HepG2 (cell line): ENCODE results near the gene LENEP. TPM values are rescaled to one million over a fixed set of nuclear protein-coding genes. Genes with fewer than 3 reads are reported as not detected.

ENCODE experiments used
- ATF5 ChIP-seq: sonication (generic); formaldehyde crosslinking; IDR thresholded peaks from 2 replicates; pipeline ENCODE4 v1.4.0; 2020; ENCODE audit warnings: mild to moderate bottlenecking, low read depth, missing genetic modification reagents
- EHMT2 ChIP-seq: fragments of 200-600 bp; sonication (generic); IDR thresholded peaks from 2 replicates; pipeline ENCODE4 v1.7.0; 2017; ENCODE audit warnings: antibody characterized with exemption, low read depth, low read length, borderline replicate concordance
- FOXK2 ChIP-seq: fragments of 450-650 bp; IDR thresholded peaks from 2 replicates; pipeline ENCODE4 v1.6.1; 2016
- HNRNPLL ChIP-seq: fragments of 200-400 bp; formaldehyde crosslinking; IDR thresholded peaks from 2 replicates; pipeline ENCODE4 v1.6.1; 2017; ENCODE audit warnings: mild to moderate bottlenecking, low read depth, low read length; ENCODE audit not compliant: poor library complexity, severe bottlenecking
- HOMEZ ChIP-seq: IDR thresholded peaks from 2 replicates; pipeline ENCODE4 v1.6.1; 2016; ENCODE audit warnings: low read depth
- JARID2 ChIP-seq: sonication (generic); formaldehyde crosslinking; IDR thresholded peaks from 2 replicates; pipeline ENCODE4 v1.8.1; 2023; ENCODE audit warnings: missing genetic modification reagents, inconsistent platforms; ENCODE audit not compliant: insufficient replicate concordance
- KAT8 ChIP-seq: IDR thresholded peaks from 2 replicates; pipeline ENCODE4 v1.6.1; 2016; ENCODE audit warnings: missing genetic modification reagents, missing compliant biosample characterization
- KDM6A ChIP-seq: IDR thresholded peaks from 2 replicates; pipeline ENCODE4 v1.6.1; 2016; ENCODE audit warnings: low read depth
- PCBP2 ChIP-seq: fragments of 200-400 bp; formaldehyde crosslinking; optimal IDR thresholded peaks from 2 replicates; pipeline ENCODE3; 2018; ENCODE audit warnings: low read length, low read depth; ENCODE audit not compliant: poor library complexity, severe bottlenecking
- PRDM10 ChIP-seq: sonication (generic); formaldehyde crosslinking; IDR thresholded peaks from 2 replicates; pipeline ENCODE4 v1.4.0; 2020; ENCODE audit warnings: low read depth, missing genetic modification reagents
- SSRP1 ChIP-seq: IDR thresholded peaks from 2 replicates; pipeline ENCODE4 v1.6.1; 2016; ENCODE audit warnings: control low read depth
- ZBTB33 ChIP-seq: sonication (generic); formaldehyde crosslinking; IDR thresholded peaks from 2 replicates; pipeline ENCODE4 v1.4.0; 2020; ENCODE audit warnings: missing genetic modification reagents
- ZFYVE20 ChIP-seq: sonication (generic); formaldehyde crosslinking; IDR thresholded peaks from 2 replicates; pipeline ENCODE4 v1.8.0; 2023; ENCODE audit warnings: low read depth, mild to moderate bottlenecking, moderate library complexity, missing genetic modification reagents, borderline replicate concordance
- ZNF253 ChIP-seq: sonication (generic); formaldehyde crosslinking; IDR thresholded peaks from 2 replicates; pipeline ENCODE4 v1.8.0; 2022; ENCODE audit warnings: mild to moderate bottlenecking, missing genetic modification reagents, borderline replicate concordance
- ZNF451 ChIP-seq: sonication (generic); formaldehyde crosslinking; IDR thresholded peaks from 2 replicates; pipeline ENCODE4 v1.5.0; 2020; ENCODE audit warnings: mild to moderate bottlenecking, missing genetic modification reagents
- ZNF484 ChIP-seq: sonication (generic); formaldehyde crosslinking; IDR thresholded peaks from 2 replicates; pipeline ENCODE4 v1.5.1; 2020; ENCODE audit warnings: mild to moderate bottlenecking, low read depth, missing genetic modification reagents, borderline replicate concordance
- ZNF713 ChIP-seq: sonication (generic); formaldehyde crosslinking; IDR thresholded peaks from 2 replicates; pipeline ENCODE4 v1.4.0; 2020; ENCODE audit warnings: mild to moderate bottlenecking, missing genetic modification reagents
- ZNF720 ChIP-seq: sonication (generic); formaldehyde crosslinking; IDR thresholded peaks from 2 replicates; pipeline ENCODE4 v1.4.0; 2020; ENCODE audit warnings: missing genetic modification reagents
- ZNF784 ChIP-seq: sonication (generic); formaldehyde crosslinking; IDR thresholded peaks from 2 replicates; pipeline ENCODE4 v1.5.1; 2020; ENCODE audit warnings: missing genetic modification reagents, mild to moderate bottlenecking, borderline replicate concordance
- ZZZ3 ChIP-seq: sonication (generic); formaldehyde crosslinking; IDR thresholded peaks from 2 replicates; pipeline ENCODE4 v1.4.0; 2020; ENCODE audit warnings: missing genetic modification reagents, mild to moderate bottlenecking, borderline replicate concordance
- polyA plus RNA-seq, 8 experiments: library from polyadenylated mRNA; depleted of rRNA in 3 of 8; stranded (reverse) in 7 of 8; unstranded in 1 of 8; fragments of >200 nt; fragmentation: Illumina TruSeq in 4 of 8; extraction: Trizol in 4 of 8; gene quantifications; 2 replicates each; pipeline versions ENCODE4 v1.2.1 to v1.2.3, GENCODE V29; 2011 to 2016; ENCODE audit warnings: low read depth in 4 of 8, missing spikeins in 1 of 8, mixed read lengths in 1 of 8; ENCODE audit not compliant: insufficient read depth in 1 of 8
- total RNA-seq, 5 experiments: library from RNA; depleted of rRNA; stranded (reverse); fragments of >200 nt; fragmentation: Illumina TruSeq; extraction: Trizol; gene quantifications; 2 replicates each; pipeline ENCODE4 v1.2.3, GENCODE V29; 2016; ENCODE audit warnings: low read depth in 1 of 5

LENEP gene
- total and polyA plus RNA-seq, 2 of the 13 experiments (the other 11 are each of a cell fraction or from before 2014, with no cell fraction given): 0.29 TPM; not detected in 1

GRCh38 chr1:154970631-154971340 lies 22.6 kb upstream of the LENEP start, which contains the start of gene SHC1 (continued):
- TF ChIP-seq PRDM10 (peak; percentile 75; the same call in 1 of the 2 replicates), KDM6A (no peak), ATF5 (CRISPR knock-in tag) (no peak), ZNF784 (CRISPR knock-in tag) (no peak), FOXK2 (no peak), KAT8 (CRISPR knock-in tag) (0 out of 2 replicates have a peak, but pooled peaks have one; percentile 23), SSRP1 (CRISPR knock-in tag) (no peak), HOMEZ (CRISPR knock-in tag) (0 out of 2 replicates have a peak, but pooled peaks have one; percentile 39), ZFYVE20 (CRISPR knock-in tag) (no peak), ZNF253 (CRISPR knock-in tag) (no peak), HNRNPLL (no peak), ZBTB33 (no peak), EHMT2 (no peak), ZZZ3 (CRISPR knock-in tag) (no peak), JARID2 (CRISPR knock-in tag) (no peak), ZNF720 (CRISPR knock-in tag) (no peak), ZNF713 (CRISPR knock-in tag) (no peak), ZNF451 (CRISPR knock-in tag) (peak; percentile 21; the same call in 1 of the 2 replicates), PCBP2 (peak; percentile 26), ZNF484 (no peak)
